GM12801 (cell line): Measurements from ENCODE around the gene USP34.

Source experiments
- CTCF ChIP-seq: IDR thresholded peaks from one replicate; pipeline ENCODE4 v1.5.1; 2011; ENCODE audit warnings: control low read depth; ENCODE audit not compliant: insufficient read length; ENCODE audit errors: extremely low read depth

USP34 gene

GRCh38 chr2:61398413-61398812 lies 72.5 kb downstream of the USP34 start:
- no peak for TF ChIP-seq CTCF

- no peak for TF ChIP-seq CTCF
These were observed 74.9 kb downstream of the USP34 start for GRCh38 chr2:61396005-61396404.

- no peak for TF ChIP-seq CTCF
These were observed 90.6 kb downstream of the USP34 start for GRCh38 chr2:61380056-61380881.

GRCh38 chr2:61379521-61379920 lies 91.4 kb downstream of the USP34 start:
- TF ChIP-seq CTCF = no peak

GRCh38 chr2:61378281-61378680 lies 92.6 kb downstream of the USP34 start:
- no peak for TF ChIP-seq CTCF

GRCh38 chr2:61377046-61377445 lies 93.8 kb downstream of the USP34 start:
- TF ChIP-seq CTCF = no peak

GRCh38 chr2:61376211-61376610 lies 94.7 kb downstream of the USP34 start:
- TF ChIP-seq CTCF = no peak

GRCh38 chr2:61371027-61371426 lies 99.9 kb downstream of the USP34 start:
- no peak for TF ChIP-seq CTCF
